Muscle layer of duodenum (tissue), 2 donors: ENCODE results near the gene LRIG3.

Experiments used
- H3K27ac ChIP-seq: one replicate; pipeline ENCODE4 v1.7.0; 2013; ENCODE audit warnings: mild to moderate bottlenecking, low read length
- H3K27me3 ChIP-seq: one replicate; pipeline ENCODE4 v1.7.0; 2013; ENCODE audit warnings: low read depth, mild to moderate bottlenecking, control low read depth, low read length
- H3K36me3 ChIP-seq, 2 donors: one replicate each; pipeline ENCODE4 v1.7.0; 2013; ENCODE audit warnings: low read length in 2 of 2, control low read depth in 1 of 2, mild to moderate bottlenecking in 1 of 2; ENCODE audit not compliant: insufficient read depth in 2 of 2, control insufficient read depth in 1 of 2
- H3K4me1 ChIP-seq, 2 donors: one replicate each; pipeline ENCODE4 v1.7.0; 2013; ENCODE audit warnings: low read length in 2 of 2, mild to moderate bottlenecking in 2 of 2, control low read depth in 1 of 2, moderate library complexity in 1 of 2; ENCODE audit not compliant: insufficient read depth in 2 of 2, control insufficient read depth in 1 of 2
- H3K4me3 ChIP-seq, 2 donors: one replicate each; pipeline ENCODE4 v1.7.0; 2013; ENCODE audit warnings: low read length in 2 of 2, low read depth in 1 of 2, mild to moderate bottlenecking in 1 of 2
- H3K9me3 ChIP-seq, 2 donors: one replicate each; pipeline ENCODE4 v1.7.0; 2013; ENCODE audit warnings: low read length in 2 of 2, control low read depth in 1 of 2, mild to moderate bottlenecking in 1 of 2; ENCODE audit not compliant: control insufficient read depth in 1 of 2
- donor health status: healthy.

The LRIG3 gene

GRCh38 chr12:58920102-58920960 lies at the start of gene LRIG3:
LRIG3 (minus strand) TSS chr12:58920504; CDS start chr12:58920235, 269 bp downstream.
- H3K4me3 ChIP-seq: peak within 1 kb of the TSS; percentile 90 to 95
- no peaks in the 10 kb centered on the region for H3K27me3 ChIP-seq
- no peaks in the 10 kb centered on the region for H3K36me3 ChIP-seq
- H3K4me1 ChIP-seq: peaks cover 3 to 15% of the 10 kb centered on the region in 2 donors
- H3K27ac ChIP-seq: peak within 1 kb of the TSS; percentile 94
- H3K9me3 ChIP-seq: no peaks in the 10 kb centered on the region

- Histone ChIP-seq H3K27ac (no peak overlapping the region), H3K9me3 (no peaks in the 10 kb centered on the region), H3K4me1 (no peaks in the 10 kb centered on the region), H3K36me3 (no peaks in the 10 kb centered on the region), H3K27me3 (no peaks in the 10 kb centered on the region), H3K4me3 (no peak overlapping the region)
These were observed 48.9 kb upstream of the LRIG3 start for GRCh38 chr12:58969237-58969636.

GRCh38 chr12:58967561-58967960 lies 47.3 kb upstream of the LRIG3 start:
- Histone ChIP-seq H3K9me3 (no peaks in the 10 kb centered on the region), H3K4me3 (no peak overlapping the region), H3K27me3 (no peaks in the 10 kb centered on the region), H3K4me1 (no peaks in the 10 kb centered on the region), H3K36me3 (no peaks in the 10 kb centered on the region), H3K27ac (no peak overlapping the region)

- no peak overlapping the region for H3K4me3 ChIP-seq
- H3K4me1 ChIP-seq: no peaks in the 10 kb centered on the region
- no peaks in the 10 kb centered on the region for H3K36me3 ChIP-seq
- no peaks in the 10 kb centered on the region for H3K9me3 ChIP-seq
- H3K27ac ChIP-seq: no peak overlapping the region
- no peaks in the 10 kb centered on the region for H3K27me3 ChIP-seq
These were observed 46.6 kb upstream of the LRIG3 start for GRCh38 chr12:58966939-58967338.

- H3K4me3 ChIP-seq: no peak overlapping the region
- no peaks in the 10 kb centered on the region for H3K27me3 ChIP-seq
- H3K4me1 ChIP-seq: no peaks in the 10 kb centered on the region
- no peaks in the 10 kb centered on the region for H3K9me3 ChIP-seq
- H3K27ac ChIP-seq: no peak overlapping the region
- H3K36me3 ChIP-seq: no peaks in the 10 kb centered on the region
These were observed 45.3 kb upstream of the LRIG3 start for GRCh38 chr12:58965568-58965967.

- Histone ChIP-seq H3K4me1 (no peaks in the 10 kb centered on the region), H3K27me3 (no peaks in the 10 kb centered on the region), H3K36me3 (no peaks in the 10 kb centered on the region), H3K9me3 (no peaks in the 10 kb centered on the region), H3K4me3 (no peak overlapping the region), H3K27ac (no peak overlapping the region)
These were observed 43.5 kb upstream of the LRIG3 start for GRCh38 chr12:58963844-58964243.

- H3K36me3 ChIP-seq: no peaks in the 10 kb centered on the region
- H3K9me3 ChIP-seq: no peaks in the 10 kb centered on the region
- H3K27ac ChIP-seq: no peak overlapping the region
- H3K27me3 ChIP-seq: no peaks in the 10 kb centered on the region
- no peaks in the 10 kb centered on the region for H3K4me1 ChIP-seq
- no peak overlapping the region for H3K4me3 ChIP-seq
These were observed 41.6 kb upstream of the LRIG3 start for GRCh38 chr12:58961906-58962305.

- Histone ChIP-seq H3K4me1 (no peaks in the 10 kb centered on the region), H3K4me3 (no peak overlapping the region), H3K27me3 (no peaks in the 10 kb centered on the region), H3K9me3 (no peaks in the 10 kb centered on the region), H3K27ac (no peak overlapping the region), H3K36me3 (no peaks in the 10 kb centered on the region)
These were observed 40.9 kb upstream of the LRIG3 start for GRCh38 chr12:58961166-58961565.

- no peak overlapping the region for H3K4me3 ChIP-seq
- no peaks in the 10 kb centered on the region for H3K27me3 ChIP-seq
- H3K9me3 ChIP-seq: no peaks in the 10 kb centered on the region
- no peaks in the 10 kb centered on the region for H3K4me1 ChIP-seq
- H3K36me3 ChIP-seq: no peaks in the 10 kb centered on the region
- no peak overlapping the region for H3K27ac ChIP-seq
These were observed 39.5 kb upstream of the LRIG3 start for GRCh38 chr12:58959639-58960300.

- Histone ChIP-seq H3K27me3 (no peaks in the 10 kb centered on the region), H3K4me3 (no peak overlapping the region), H3K4me1 (no peaks in the 10 kb centered on the region), H3K9me3 (no peaks in the 10 kb centered on the region), H3K27ac (no peak overlapping the region), H3K36me3 (no peaks in the 10 kb centered on the region)
These were observed 37.0 kb upstream of the LRIG3 start for GRCh38 chr12:58957298-58957697.

- H3K4me1 ChIP-seq: no peaks in the 10 kb centered on the region
- H3K9me3 ChIP-seq: no peaks in the 10 kb centered on the region
- no peaks in the 10 kb centered on the region for H3K27me3 ChIP-seq
- no peaks in the 10 kb centered on the region for H3K36me3 ChIP-seq
- H3K27ac ChIP-seq: no peak overlapping the region
- H3K4me3 ChIP-seq: no peak overlapping the region
These were observed 35.5 kb upstream of the LRIG3 start for GRCh38 chr12:58955849-58956248.
